ENCODE results near the gene SPEG. TPM values are rescaled to one million over a fixed set of nuclear protein-coding genes. Genes with fewer than 3 reads are reported as not detected.

Gene SPEG
- total RNA-seq, 1 donor from 2014 or later: 390 TPM

- intact Hi-C loops (cut with DNase I): loop anchor here (5.0 kb wide), 1 partner anchor 175 kb away; the partner anchor contains the start of gene DNAJB2
- no peak for TF ChIP-seq CTCF (IDR thresholded peaks at IDR 0.05)
- peak overlapping the region; percentile 91 to 94 for H3K27ac ChIP-seq
- DNase-seq (ENCODE audit: low spot score in 2 of 2): peak in 1 of 2 donors; percentile 95
- peaks cover 54 to 81% of the 10 kb centered on the region in 2 donors for H3K4me1 ChIP-seq
- peak overlapping the region; percentile 21 to 85 for H3K4me3 ChIP-seq
- peaks cover 49 to 50% of the 10 kb centered on the region in 2 donors for H3K36me3 ChIP-seq
- H3K9me3 ChIP-seq: no peaks in the 10 kb centered on the region
- no peaks in the 10 kb centered on the region for H3K27me3 ChIP-seq
Measured at GRCh38 chr2:219451661-219452360, 17.2 kb downstream of the SPEG start.

GRCh38 chr2:219452361-219453317 is 18.0 kb downstream of the SPEG start:
- DNase-seq (ENCODE audit: low spot score in 2 of 2): peak; percentile 81 to 98
- TF ChIP-seq CTCF (IDR thresholded peaks at IDR 0.05): no peak
- intact Hi-C loops (cut with DNase I): loop anchor here (5.0 kb wide), 1 partner anchor 175 kb away; the partner anchor contains the start of gene DNAJB2
- Histone ChIP-seq H3K36me3 (peaks cover 53 to 58% of the 10 kb centered on the region in 2 donors), H3K27ac (peak overlapping the region; percentile 91 to 94), H3K4me1 (peaks cover 53 to 79% of the 10 kb centered on the region in 2 donors), H3K27me3 (no peaks in the 10 kb centered on the region), H3K4me3 (peak overlapping the region; percentile 21 to 24), H3K9me3 (no peaks in the 10 kb centered on the region)

- H3K27me3 ChIP-seq: no peaks in the 10 kb centered on the region
- H3K9me3 ChIP-seq: no peaks in the 10 kb centered on the region
- H3K4me3 ChIP-seq: peak overlapping the region in 1 of 2 donors; percentile 12
- TF ChIP-seq CTCF (IDR thresholded peaks at IDR 0.05): no peak
- H3K27ac ChIP-seq: peak overlapping the region; percentile 91 to 94
- peaks cover 46 to 75% of the 10 kb centered on the region in 2 donors for H3K4me1 ChIP-seq
- intact Hi-C loops (cut with DNase I): loop anchor here (5.0 kb wide), 1 partner anchor 177 kb away; the partner anchor contains the start of gene DNAJB2
- DNase-seq (ENCODE audit: low spot score in 2 of 2): peak; percentile 96 to 99
- H3K36me3 ChIP-seq: peaks cover 42 to 55% of the 10 kb centered on the region in 2 donors
Measured at GRCh38 chr2:219453671-219454590, 19.3 kb downstream of the SPEG start.

- Histone ChIP-seq H3K4me1 (peaks cover 48 to 74% of the 10 kb centered on the region in 2 donors), H3K9me3 (no peaks in the 10 kb centered on the region), H3K36me3 (peaks cover 27 to 40% of the 10 kb centered on the region in 2 donors), H3K27me3 (no peaks in the 10 kb centered on the region), H3K4me3 (no peak overlapping the region), H3K27ac (peak overlapping the region; percentile 91 to 94)
- intact Hi-C loops (cut with DNase I): no loop called here
- DNase-seq (ENCODE audit: low spot score in 2 of 2): no peak
- TF ChIP-seq CTCF (IDR thresholded peaks at IDR 0.05): no peak
Measured at GRCh38 chr2:219455581-219455980, 20.9 kb downstream of the SPEG start.
